ENCODE results near the gene YWHAE.

YWHAE gene

GRCh38 chr17:1368588-1368987 lies 31.4 kb downstream of the YWHAE start:
- H3K4me1 ChIP-seq (ENCODE audit: control insufficient read depth in 2 of 2, insufficient read depth in 1 of 2, low read depth in 1 of 2, low read length in 2 of 2): peaks cover 0 to 2% of the 10 kb centered on the region in 2 donors
- H3K9me3 ChIP-seq (replicated peaks in 1 of 2; ENCODE audit: control insufficient read depth in 2 of 2, insufficient read depth in 1 of 2, low read depth in 1 of 2, low read length in 2 of 2): no peaks in the 10 kb centered on the region
- no peak overlapping the region for H4K91ac ChIP-seq (ENCODE audit: low read depth, low read length, poor library complexity)
- peaks cover 10 to 80% of the 10 kb centered on the region in 2 donors for H3K36me3 ChIP-seq (replicated peaks in 1 of 2; ENCODE audit: control insufficient read depth in 2 of 2, insufficient read depth in 2 of 2, low read length in 2 of 2)
- H4K8ac ChIP-seq (ENCODE audit: low read depth, low read length): no peak overlapping the region
- WGBS, 2 donors (ENCODE audit: extremely low coverage in 2 of 2, insufficient read length in 2 of 2, insufficient replicate concordance in 1 of 2): no CpG with 5 or more reads among the region's 4 CpGs
- H3K4me3 ChIP-seq (ENCODE audit: low read length in 2 of 2): no peak overlapping the region
- H3K4ac ChIP-seq (ENCODE audit: low read length): no peak overlapping the region
- H3K4me2 ChIP-seq (ENCODE audit: insufficient read depth, low read length, poor library complexity, severe bottlenecking): no peak overlapping the region
- no peak overlapping the region for H3K9ac ChIP-seq (ENCODE audit: low read depth, low read length, poor library complexity)
- no peak overlapping the region for H2BK15ac ChIP-seq (ENCODE audit: low read length)
- no peak overlapping the region for H2BK12ac ChIP-seq (ENCODE audit: low read length)
- no peaks in the 10 kb centered on the region for H3K27me3 ChIP-seq (ENCODE audit: control insufficient read depth in 3 of 3, insufficient read depth in 3 of 3, low read depth in 1 of 3, low read length in 3 of 3)
- H3K27ac ChIP-seq (replicated peaks; ENCODE audit: low read length): no peak overlapping the region
- no peak overlapping the region for H2BK5ac ChIP-seq (ENCODE audit: low read length)
- H2AK5ac ChIP-seq (ENCODE audit: low read depth, low read length): no peak overlapping the region
- no peak overlapping the region for H2BK120ac ChIP-seq (ENCODE audit: low read depth, low read length)
- H3K18ac ChIP-seq (ENCODE audit: low read length): no peak overlapping the region
- H3K23ac ChIP-seq (ENCODE audit: low read depth, low read length, poor library complexity): no peak overlapping the region
- no peak overlapping the region for H2AFZ ChIP-seq (ENCODE audit: low read length)
- H3K79me1 ChIP-seq (ENCODE audit: low read depth, low read length): no peaks in the 10 kb centered on the region
- DNase-seq (ENCODE audit: low spot score): no peak
- H3K14ac ChIP-seq (ENCODE audit: low read length): no peak overlapping the region

- no peak overlapping the region for H4K91ac ChIP-seq (ENCODE audit: low read depth, low read length, poor library complexity)
- H3K36me3 ChIP-seq (replicated peaks in 1 of 2; ENCODE audit: control insufficient read depth in 2 of 2, insufficient read depth in 2 of 2, low read length in 2 of 2): peaks cover 15 to 80% of the 10 kb centered on the region in 2 donors
- H3K4ac ChIP-seq (ENCODE audit: low read length): no peak overlapping the region
- H3K4me2 ChIP-seq (ENCODE audit: insufficient read depth, low read length, poor library complexity, severe bottlenecking): no peak overlapping the region
- H3K79me1 ChIP-seq (ENCODE audit: low read depth, low read length): no peaks in the 10 kb centered on the region
- no peak overlapping the region for H2AFZ ChIP-seq (ENCODE audit: low read length)
- no peaks in the 10 kb centered on the region for H3K9me3 ChIP-seq (replicated peaks in 1 of 2; ENCODE audit: control insufficient read depth in 2 of 2, insufficient read depth in 1 of 2, low read depth in 1 of 2, low read length in 2 of 2)
- no peak overlapping the region for H4K8ac ChIP-seq (ENCODE audit: low read depth, low read length)
- H2BK15ac ChIP-seq (ENCODE audit: low read length): no peak overlapping the region
- H3K18ac ChIP-seq (ENCODE audit: low read length): no peak overlapping the region
- no peak overlapping the region for H3K14ac ChIP-seq (ENCODE audit: low read length)
- no peak overlapping the region for H2BK120ac ChIP-seq (ENCODE audit: low read depth, low read length)
- no peak overlapping the region for H3K23ac ChIP-seq (ENCODE audit: low read depth, low read length, poor library complexity)
- H3K27me3 ChIP-seq (ENCODE audit: control insufficient read depth in 3 of 3, insufficient read depth in 3 of 3, low read depth in 1 of 3, low read length in 3 of 3): no peaks in the 10 kb centered on the region
- H2AK5ac ChIP-seq (ENCODE audit: low read depth, low read length): no peak overlapping the region
- H3K27ac ChIP-seq (replicated peaks; ENCODE audit: low read length): no peak overlapping the region
- WGBS, 2 donors (ENCODE audit: extremely low coverage in 2 of 2, insufficient read length in 2 of 2, insufficient replicate concordance in 1 of 2): no CpG with 5 or more reads among the region's 5 CpGs
- H3K4me1 ChIP-seq (ENCODE audit: control insufficient read depth in 2 of 2, insufficient read depth in 1 of 2, low read depth in 1 of 2, low read length in 2 of 2): peaks cover 0 to 8% of the 10 kb centered on the region in 2 donors
- H2BK12ac ChIP-seq (ENCODE audit: low read length): no peak overlapping the region
- H3K4me3 ChIP-seq (ENCODE audit: low read length in 2 of 2): no peak overlapping the region
- H2BK5ac ChIP-seq (ENCODE audit: low read length): no peak overlapping the region
- DNase-seq (ENCODE audit: low spot score): no peak
- H3K9ac ChIP-seq (ENCODE audit: low read depth, low read length, poor library complexity): no peak overlapping the region
Observed at GRCh38 chr17:1367351-1367745, 32.7 kb downstream of the YWHAE start.

GRCh38 chr17:1366234-1366633 lies 33.8 kb downstream of the YWHAE start:
- H3K27ac ChIP-seq (replicated peaks; ENCODE audit: low read length): no peak overlapping the region
- no peaks in the 10 kb centered on the region for H3K27me3 ChIP-seq (ENCODE audit: control insufficient read depth in 3 of 3, insufficient read depth in 3 of 3, low read depth in 1 of 3, low read length in 3 of 3)
- H3K14ac ChIP-seq (ENCODE audit: low read length): no peak overlapping the region
- no peak overlapping the region for H3K9ac ChIP-seq (ENCODE audit: low read depth, low read length, poor library complexity)
- WGBS, 2 donors (ENCODE audit: extremely low coverage in 2 of 2, insufficient read length in 2 of 2, insufficient replicate concordance in 1 of 2): no CpG with 5 or more reads among the region's 7 CpGs
- no peak overlapping the region for H2BK120ac ChIP-seq (ENCODE audit: low read depth, low read length)
- H2BK15ac ChIP-seq (ENCODE audit: low read length): no peak overlapping the region
- H2BK5ac ChIP-seq (ENCODE audit: low read length): no peak overlapping the region
- H3K9me3 ChIP-seq (replicated peaks in 1 of 2; ENCODE audit: control insufficient read depth in 2 of 2, insufficient read depth in 1 of 2, low read depth in 1 of 2, low read length in 2 of 2): no peaks in the 10 kb centered on the region
- H3K4me3 ChIP-seq (ENCODE audit: low read length in 2 of 2): no peak overlapping the region
- H3K4ac ChIP-seq (ENCODE audit: low read length): no peak overlapping the region
- no peak overlapping the region for H3K23ac ChIP-seq (ENCODE audit: low read depth, low read length, poor library complexity)
- H2AK5ac ChIP-seq (ENCODE audit: low read depth, low read length): no peak overlapping the region
- no peak overlapping the region for H2AFZ ChIP-seq (ENCODE audit: low read length)
- DNase-seq (ENCODE audit: low spot score): no peak
- H4K91ac ChIP-seq (ENCODE audit: low read depth, low read length, poor library complexity): no peak overlapping the region
- no peaks in the 10 kb centered on the region for H3K79me1 ChIP-seq (ENCODE audit: low read depth, low read length)
- no peak overlapping the region for H2BK12ac ChIP-seq (ENCODE audit: low read length)
- peaks cover 18 to 80% of the 10 kb centered on the region in 2 donors for H3K36me3 ChIP-seq (replicated peaks in 1 of 2; ENCODE audit: control insufficient read depth in 2 of 2, insufficient read depth in 2 of 2, low read length in 2 of 2)
- H3K4me1 ChIP-seq (ENCODE audit: control insufficient read depth in 2 of 2, insufficient read depth in 1 of 2, low read depth in 1 of 2, low read length in 2 of 2): peaks cover 0 to 11% of the 10 kb centered on the region in 2 donors
- no peak overlapping the region for H3K18ac ChIP-seq (ENCODE audit: low read length)
- no peak overlapping the region for H4K8ac ChIP-seq (ENCODE audit: low read depth, low read length)
- H3K4me2 ChIP-seq (ENCODE audit: insufficient read depth, low read length, poor library complexity, severe bottlenecking): no peak overlapping the region

- Histone ChIP-seq H2AFZ (ENCODE audit: low read length) (no peak overlapping the region), H3K36me3 (replicated peaks in 1 of 2; ENCODE audit: control insufficient read depth in 2 of 2, insufficient read depth in 2 of 2, low read length in 2 of 2) (peaks cover 20 to 80% of the 10 kb centered on the region in 2 donors), H2BK5ac (ENCODE audit: low read length) (no peak overlapping the region), H4K91ac (ENCODE audit: low read depth, low read length, poor library complexity) (no peak overlapping the region), H2BK120ac (ENCODE audit: low read depth, low read length) (no peak overlapping the region), H3K9ac (ENCODE audit: low read depth, low read length, poor library complexity) (no peak overlapping the region), H4K8ac (ENCODE audit: low read depth, low read length) (no peak overlapping the region), H3K79me1 (ENCODE audit: low read depth, low read length) (peaks cover 2% of the 10 kb centered on the region), H3K14ac (ENCODE audit: low read length) (no peak overlapping the region), H3K4me3 (ENCODE audit: low read length in 2 of 2) (no peak overlapping the region), H2BK12ac (ENCODE audit: low read length) (no peak overlapping the region), H3K27ac (replicated peaks; ENCODE audit: low read length) (peak overlapping the region; percentile 57), H3K4ac (ENCODE audit: low read length) (no peak overlapping the region), H3K23ac (ENCODE audit: low read depth, low read length, poor library complexity) (no peak overlapping the region), H3K18ac (ENCODE audit: low read length) (no peak overlapping the region), H3K4me2 (ENCODE audit: insufficient read depth, low read length, poor library complexity, severe bottlenecking) (no peak overlapping the region), H3K9me3 (replicated peaks in 1 of 2; ENCODE audit: control insufficient read depth in 2 of 2, insufficient read depth in 1 of 2, low read depth in 1 of 2, low read length in 2 of 2) (no peaks in the 10 kb centered on the region), H3K27me3 (ENCODE audit: control insufficient read depth in 3 of 3, insufficient read depth in 3 of 3, low read depth in 1 of 3, low read length in 3 of 3) (no peaks in the 10 kb centered on the region), H2AK5ac (ENCODE audit: low read depth, low read length) (no peak overlapping the region), H2BK15ac (ENCODE audit: low read length) (no peak overlapping the region), H3K4me1 (ENCODE audit: control insufficient read depth in 2 of 2, insufficient read depth in 1 of 2, low read depth in 1 of 2, low read length in 2 of 2) (peaks cover 0 to 11% of the 10 kb centered on the region in 2 donors)
- DNase-seq (ENCODE audit: low spot score): peak; percentile 62
- WGBS, 2 donors (ENCODE audit: extremely low coverage in 2 of 2, insufficient read length in 2 of 2, insufficient replicate concordance in 1 of 2): no CpG with 5 or more reads among the region's 11 CpGs
Observed at GRCh38 chr17:1365445-1366039, 34.5 kb downstream of the YWHAE start.

Data from neuronal stem cell (in vitro differentiated cells).